GM21717 (cell line): ENCODE data around the gene NDEL1.

Experiments
- ATAC-seq: cut with Tn5 transposase; IDR thresholded peaks from one replicate; pipeline ENCODE4 v1.9.1; 2021; ENCODE audit warnings: mild to moderate bottlenecking, moderate library complexity; ENCODE audit not compliant: unreplicated experiment

Gene NDEL1

GRCh38 chr17:8413328-8413727 lies 22.4 kb upstream of the NDEL1 start:
- ATAC-seq: no peak

GRCh38 chr17:8413938-8414337 lies 21.7 kb upstream of the NDEL1 start:
- ATAC-seq: no peak

- no peak for ATAC-seq
These were observed 17.9 kb upstream of the NDEL1 start for GRCh38 chr17:8417806-8418205.

- ATAC-seq: no peak
These were observed 17.2 kb upstream of the NDEL1 start for GRCh38 chr17:8418471-8418870.

- no peak for ATAC-seq
These were observed 16.4 kb upstream of the NDEL1 start for GRCh38 chr17:8419305-8419704.

GRCh38 chr17:8420041-8420934 lies 15.4 kb upstream of the NDEL1 start:
- ATAC-seq: no peak

GRCh38 chr17:8421571-8421970 lies 14.1 kb upstream of the NDEL1 start:
- no peak for ATAC-seq

- no peak for ATAC-seq
These were observed 9.5 kb upstream of the NDEL1 start for GRCh38 chr17:8426094-8426720.

GRCh38 chr17:8426802-8427201 lies 8.9 kb upstream of the NDEL1 start:
- no peak for ATAC-seq

GRCh38 chr17:8430966-8431365 lies 4.7 kb upstream of the NDEL1 start:
- ATAC-seq: no peak

GRCh38 chr17:8436169-8436843 lies 622 bp downstream of the NDEL1 start:
- ATAC-seq: peak; percentile 40

GRCh38 chr17:8436844-8437171 lies 1.1 kb downstream of the NDEL1 start:
- no peak for ATAC-seq

GRCh38 chr17:8438441-8438840 lies 2.8 kb downstream of the NDEL1 start:
- no peak for ATAC-seq

- ATAC-seq: no peak
These were observed 4.0 kb downstream of the NDEL1 start for GRCh38 chr17:8439681-8440080.

- ATAC-seq: no peak
These were observed 6.0 kb downstream of the NDEL1 start for GRCh38 chr17:8441690-8442089.

- no peak for ATAC-seq
These were observed 6.6 kb downstream of the NDEL1 start for GRCh38 chr17:8442310-8442709.

GRCh38 chr17:8443756-8444155 lies 8.1 kb downstream of the NDEL1 start:
- no peak for ATAC-seq

GRCh38 chr17:8444494-8444893 lies 8.8 kb downstream of the NDEL1 start:
- no peak for ATAC-seq

- no peak for ATAC-seq
These were observed 9.9 kb downstream of the NDEL1 start for GRCh38 chr17:8445536-8445935.

- ATAC-seq: no peak
These were observed 12.1 kb downstream of the NDEL1 start for GRCh38 chr17:8447799-8448198.

- ATAC-seq: no peak
These were observed 12.6 kb downstream of the NDEL1 start for GRCh38 chr17:8448310-8448709.
